Ishikawa (cell line): Measurements from ENCODE around the gene ZNF74.

Experiments
- CEBPB ChIP-seq: IDR thresholded peaks from 2 replicates; pipeline ENCODE4 v1.6.1; 2012
- CREB1 ChIP-seq: IDR thresholded peaks from 2 replicates; pipeline ENCODE4 v1.6.1; 2012; ENCODE audit warnings: low read depth
- EGR1 ChIP-seq: IDR thresholded peaks from 2 replicates; pipeline ENCODE4 v1.6.1; 2012
- EP300 ChIP-seq: IDR thresholded peaks from 2 replicates; pipeline ENCODE4 v1.6.1; 2012; ENCODE audit warnings: borderline replicate concordance
- FOXM1 ChIP-seq: IDR thresholded peaks from 2 replicates; pipeline ENCODE4 v1.6.1; 2012; ENCODE audit warnings: low read depth, borderline replicate concordance
- NFIC ChIP-seq: IDR thresholded peaks from 2 replicates; pipeline ENCODE4 v1.6.1; 2012
- RAD21 ChIP-seq: IDR thresholded peaks from 2 replicates; pipeline ENCODE4 v1.6.1; 2012; ENCODE audit warnings: low read depth
- TAF1 ChIP-seq: IDR thresholded peaks from 2 replicates; pipeline ENCODE4 v1.6.1; 2012; ENCODE audit warnings: low read depth, mild to moderate bottlenecking
- TCF12 ChIP-seq: IDR thresholded peaks from 2 replicates; pipeline ENCODE4 v1.6.1; 2012; ENCODE audit warnings: low read depth
- TEAD4 ChIP-seq: IDR thresholded peaks from 2 replicates; pipeline ENCODE4 v1.6.1; 2012
- YY1 ChIP-seq: IDR thresholded peaks from 2 replicates; pipeline ENCODE4 v1.6.1; 2012; ENCODE audit warnings: low read depth
- ZBTB7A ChIP-seq: IDR thresholded peaks from 2 replicates; pipeline ENCODE4 v1.6.1; 2012; ENCODE audit warnings: low read depth
- TF ChIP-seq, protein P1 (sequence below): IDR thresholded peaks from 2 replicates; pipeline ENCODE4 v1.6.1; 2012
- TF ChIP-seq, protein P2 (sequence below): IDR thresholded peaks from 2 replicates; pipeline ENCODE4 v1.6.1; 2012; ENCODE audit warnings: low read depth, mild to moderate bottlenecking
- TF ChIP-seq, protein P3 (sequence below): IDR thresholded peaks from 2 replicates; pipeline ENCODE4 v1.6.1; 2012

ZNF74 gene

DNA sequence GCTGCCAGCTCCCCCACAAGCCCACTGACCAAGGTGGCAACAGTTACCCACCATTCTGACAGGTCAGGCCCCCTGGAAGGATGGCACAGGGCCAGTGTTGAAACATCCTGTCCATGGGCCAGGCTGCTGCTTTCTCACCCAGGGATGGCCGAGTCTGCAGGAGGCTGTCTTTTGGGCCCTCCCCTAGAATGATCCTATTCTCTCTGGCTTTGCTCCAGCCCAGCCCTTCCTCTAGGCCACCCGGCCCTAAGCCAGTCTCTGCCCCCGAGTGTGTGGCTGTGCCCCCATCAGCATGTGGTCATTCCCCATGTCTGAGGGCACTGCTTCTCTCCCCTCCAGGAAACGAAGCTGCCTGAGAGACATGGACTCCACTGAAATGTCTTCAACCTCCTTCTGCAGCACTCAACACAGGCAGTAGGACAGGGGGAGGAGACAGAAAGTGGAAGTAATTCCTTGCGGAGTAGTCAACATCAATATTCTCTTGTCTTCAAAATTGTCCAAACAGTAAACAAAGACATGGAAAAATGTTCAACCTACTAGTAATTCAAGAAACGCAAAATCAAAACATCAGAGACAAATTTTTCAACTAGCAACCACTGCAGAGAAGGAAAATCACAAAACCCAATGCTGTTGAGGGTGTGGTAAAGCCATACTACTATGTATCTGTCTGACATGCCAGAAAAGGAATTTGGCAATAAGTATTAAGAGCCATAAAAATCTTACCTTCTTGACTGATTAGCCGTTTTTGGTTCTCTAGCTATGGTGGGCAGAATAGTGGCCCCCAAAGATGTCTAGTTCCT, 48.7 kb downstream of the ZNF74 start:
- TF ChIP-seq, protein P1, sequence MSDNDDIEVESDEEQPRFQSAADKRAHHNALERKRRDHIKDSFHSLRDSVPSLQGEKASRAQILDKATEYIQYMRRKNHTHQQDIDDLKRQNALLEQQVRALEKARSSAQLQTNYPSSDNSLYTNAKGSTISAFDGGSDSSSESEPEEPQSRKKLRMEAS, result no peak
- TF ChIP-seq, protein P2, sequence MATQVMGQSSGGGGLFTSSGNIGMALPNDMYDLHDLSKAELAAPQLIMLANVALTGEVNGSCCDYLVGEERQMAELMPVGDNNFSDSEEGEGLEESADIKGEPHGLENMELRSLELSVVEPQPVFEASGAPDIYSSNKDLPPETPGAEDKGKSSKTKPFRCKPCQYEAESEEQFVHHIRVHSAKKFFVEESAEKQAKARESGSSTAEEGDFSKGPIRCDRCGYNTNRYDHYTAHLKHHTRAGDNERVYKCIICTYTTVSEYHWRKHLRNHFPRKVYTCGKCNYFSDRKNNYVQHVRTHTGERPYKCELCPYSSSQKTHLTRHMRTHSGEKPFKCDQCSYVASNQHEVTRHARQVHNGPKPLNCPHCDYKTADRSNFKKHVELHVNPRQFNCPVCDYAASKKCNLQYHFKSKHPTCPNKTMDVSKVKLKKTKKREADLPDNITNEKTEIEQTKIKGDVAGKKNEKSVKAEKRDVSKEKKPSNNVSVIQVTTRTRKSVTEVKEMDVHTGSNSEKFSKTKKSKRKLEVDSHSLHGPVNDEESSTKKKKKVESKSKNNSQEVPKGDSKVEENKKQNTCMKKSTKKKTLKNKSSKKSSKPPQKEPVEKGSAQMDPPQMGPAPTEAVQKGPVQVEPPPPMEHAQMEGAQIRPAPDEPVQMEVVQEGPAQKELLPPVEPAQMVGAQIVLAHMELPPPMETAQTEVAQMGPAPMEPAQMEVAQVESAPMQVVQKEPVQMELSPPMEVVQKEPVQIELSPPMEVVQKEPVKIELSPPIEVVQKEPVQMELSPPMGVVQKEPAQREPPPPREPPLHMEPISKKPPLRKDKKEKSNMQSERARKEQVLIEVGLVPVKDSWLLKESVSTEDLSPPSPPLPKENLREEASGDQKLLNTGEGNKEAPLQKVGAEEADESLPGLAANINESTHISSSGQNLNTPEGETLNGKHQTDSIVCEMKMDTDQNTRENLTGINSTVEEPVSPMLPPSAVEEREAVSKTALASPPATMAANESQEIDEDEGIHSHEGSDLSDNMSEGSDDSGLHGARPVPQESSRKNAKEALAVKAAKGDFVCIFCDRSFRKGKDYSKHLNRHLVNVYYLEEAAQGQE, result no peak
- no peak for TF ChIP-seq EP300
- no peak for TF ChIP-seq FOXM1
- no peak for TF ChIP-seq YY1
- no peak for TF ChIP-seq CREB1
- no peak for TF ChIP-seq CEBPB
- no peak for TF ChIP-seq TCF12
- TF ChIP-seq EGR1, result no peak
- TF ChIP-seq RAD21, result no peak
- no peak for TF ChIP-seq NFIC
- TF ChIP-seq TAF1, result no peak
- TF ChIP-seq, protein P3, sequence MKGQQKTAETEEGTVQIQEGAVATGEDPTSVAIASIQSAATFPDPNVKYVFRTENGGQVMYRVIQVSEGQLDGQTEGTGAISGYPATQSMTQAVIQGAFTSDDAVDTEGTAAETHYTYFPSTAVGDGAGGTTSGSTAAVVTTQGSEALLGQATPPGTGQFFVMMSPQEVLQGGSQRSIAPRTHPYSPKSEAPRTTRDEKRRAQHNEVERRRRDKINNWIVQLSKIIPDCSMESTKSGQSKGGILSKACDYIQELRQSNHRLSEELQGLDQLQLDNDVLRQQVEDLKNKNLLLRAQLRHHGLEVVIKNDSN, result no peak
- no peak for TF ChIP-seq TEAD4
- no peak for TF ChIP-seq ZBTB7A

DNA sequence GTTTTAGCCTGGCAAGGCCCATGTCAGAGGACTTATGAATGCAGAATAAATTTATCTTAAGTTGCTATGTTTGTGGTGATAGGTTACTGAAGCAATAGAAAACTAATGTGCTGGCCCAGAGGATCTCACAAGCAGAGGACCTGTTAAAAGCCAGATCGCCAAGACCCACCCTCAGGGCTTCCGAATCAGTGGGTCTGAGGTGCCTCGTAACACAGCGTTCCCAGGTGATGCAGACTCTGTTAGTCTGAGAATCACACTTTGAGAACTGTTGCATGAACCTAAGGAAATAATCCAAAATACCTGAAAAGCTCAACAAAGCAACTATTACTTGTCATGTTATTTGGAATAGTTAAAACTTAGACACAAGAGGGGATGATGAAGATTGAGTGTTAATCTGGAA, 50.4 kb downstream of the ZNF74 start:
- TF ChIP-seq NFIC (no peak), FOXM1 (no peak)
- TF ChIP-seq, protein P2, result no peak

DNA sequence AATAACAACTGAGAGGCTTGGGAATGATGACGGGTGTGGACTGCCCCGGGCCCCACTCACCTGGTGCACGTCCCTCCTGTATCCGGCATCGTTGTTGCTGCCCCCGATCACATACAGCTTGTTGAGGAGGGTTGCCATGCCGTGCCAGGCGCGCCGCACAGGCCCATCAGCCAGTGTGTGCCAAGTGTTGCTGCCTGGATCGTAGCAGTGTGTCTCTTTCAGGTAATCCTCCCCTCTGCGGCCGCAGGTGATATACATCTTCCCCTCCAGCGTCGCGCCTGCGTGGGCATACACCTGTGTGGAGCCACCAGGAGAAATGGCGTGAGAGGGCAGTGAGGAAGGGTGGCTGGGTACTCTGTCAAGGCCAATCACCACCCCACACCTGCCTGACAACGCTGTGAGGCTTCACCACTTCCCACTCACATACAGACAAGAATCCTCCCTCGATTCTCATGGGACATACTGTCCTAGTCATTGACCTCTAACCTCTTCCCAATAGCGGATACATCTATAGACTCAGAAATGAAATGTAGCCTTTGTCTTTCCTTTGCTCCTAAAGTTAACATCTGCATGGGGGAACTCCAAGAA, 52.5 kb downstream of the ZNF74 start:
- no peak for TF ChIP-seq CEBPB
- TF ChIP-seq TCF12, result no peak
- no peak for TF ChIP-seq TAF1
- TF ChIP-seq CREB1, result no peak
- no peak for TF ChIP-seq TEAD4
- no peak for TF ChIP-seq NFIC
- no peak for TF ChIP-seq EGR1
- TF ChIP-seq, protein P1, result no peak
- no peak for TF ChIP-seq YY1
- TF ChIP-seq, protein P2, result no peak
- TF ChIP-seq RAD21, result no peak
- TF ChIP-seq EP300, result no peak

DNA sequence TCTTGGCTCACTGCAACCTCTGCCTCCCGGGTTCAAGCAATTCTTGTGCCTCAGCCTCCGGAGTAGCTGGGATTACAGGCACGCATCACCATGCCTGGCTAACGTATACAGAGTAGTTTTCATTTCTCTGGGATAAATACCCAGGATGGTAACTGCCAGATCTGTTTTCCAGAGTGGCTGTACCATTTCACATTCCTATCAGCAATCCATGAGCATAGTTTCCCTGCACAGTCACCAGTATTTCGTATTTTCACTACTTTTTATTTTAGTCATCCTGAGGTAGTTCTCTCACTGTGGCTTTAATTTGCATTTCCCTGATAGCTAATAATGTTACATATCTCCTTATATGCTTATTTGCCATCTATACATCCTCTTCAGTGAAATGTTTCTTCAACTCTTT, 54.7 kb downstream of the ZNF74 start:
- TF ChIP-seq ZBTB7A (no peak), TCF12 (no peak), NFIC (no peak), CREB1 (no peak), RAD21 (no peak), EP300 (no peak), TAF1 (no peak), CEBPB (no peak), FOXM1 (no peak), EGR1 (no peak), TEAD4 (no peak), YY1 (no peak)
- TF ChIP-seq, protein P1, result no peak
- TF ChIP-seq, protein P2, result no peak
- TF ChIP-seq, protein P3, result no peak
